ENCODE measurements around the gene NSMCE1. TPM values are rescaled to one million over a fixed set of nuclear protein-coding genes. Genes with fewer than 3 reads are reported as not detected.
A peak's percentile ranks its signal among the peaks of the same experiment; 100 is the strongest.

Gene NSMCE1
- total RNA-seq, 1 donor from 2014 or later: 21.2 TPM

DNA sequence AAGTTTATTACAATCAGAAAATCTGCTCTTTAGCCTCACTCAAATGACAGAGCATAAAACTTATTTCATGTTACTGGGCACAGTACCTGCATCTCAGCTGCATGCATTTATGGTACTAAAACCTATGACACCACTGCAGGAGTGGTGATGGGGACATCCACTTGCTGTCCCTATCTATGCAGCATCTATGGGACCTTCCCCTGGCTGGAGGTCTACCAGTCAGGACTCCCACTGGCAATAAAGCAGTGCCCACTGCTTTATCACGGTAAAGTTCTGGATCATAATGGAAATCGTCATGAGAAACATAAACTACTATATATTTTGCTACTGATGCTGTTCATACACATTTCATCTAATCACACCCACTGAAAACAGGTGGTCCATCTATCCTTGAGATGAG lies 26.2 kb downstream of the NSMCE1 start:
- DNase-seq (ENCODE audit: low spot score): no peak
- no peaks in the 10 kb centered on the region for H3K36me3 Mint-ChIP-seq (ENCODE audit: low read depth)
- peak overlapping the region; percentile 60 for H3K4me3 Mint-ChIP-seq (ENCODE audit: unreplicated experiment)
- peak overlapping the region; percentile 99 for H3K27ac Mint-ChIP-seq (ENCODE audit: unreplicated experiment)
- peaks cover 72% of the 10 kb centered on the region for H3K4me1 Mint-ChIP-seq (ENCODE audit: low read depth)
- no peaks in the 10 kb centered on the region for H3K9me3 Mint-ChIP-seq (ENCODE audit: low read depth)
- H3K27me3 Mint-ChIP-seq (ENCODE audit: low read depth): no peaks in the 10 kb centered on the region
- TF ChIP-seq, protein P1, sequence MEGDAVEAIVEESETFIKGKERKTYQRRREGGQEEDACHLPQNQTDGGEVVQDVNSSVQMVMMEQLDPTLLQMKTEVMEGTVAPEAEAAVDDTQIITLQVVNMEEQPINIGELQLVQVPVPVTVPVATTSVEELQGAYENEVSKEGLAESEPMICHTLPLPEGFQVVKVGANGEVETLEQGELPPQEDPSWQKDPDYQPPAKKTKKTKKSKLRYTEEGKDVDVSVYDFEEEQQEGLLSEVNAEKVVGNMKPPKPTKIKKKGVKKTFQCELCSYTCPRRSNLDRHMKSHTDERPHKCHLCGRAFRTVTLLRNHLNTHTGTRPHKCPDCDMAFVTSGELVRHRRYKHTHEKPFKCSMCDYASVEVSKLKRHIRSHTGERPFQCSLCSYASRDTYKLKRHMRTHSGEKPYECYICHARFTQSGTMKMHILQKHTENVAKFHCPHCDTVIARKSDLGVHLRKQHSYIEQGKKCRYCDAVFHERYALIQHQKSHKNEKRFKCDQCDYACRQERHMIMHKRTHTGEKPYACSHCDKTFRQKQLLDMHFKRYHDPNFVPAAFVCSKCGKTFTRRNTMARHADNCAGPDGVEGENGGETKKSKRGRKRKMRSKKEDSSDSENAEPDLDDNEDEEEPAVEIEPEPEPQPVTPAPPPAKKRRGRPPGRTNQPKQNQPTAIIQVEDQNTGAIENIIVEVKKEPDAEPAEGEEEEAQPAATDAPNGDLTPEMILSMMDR (IDR thresholded peaks at IDR 0.05): no peak

DNA sequence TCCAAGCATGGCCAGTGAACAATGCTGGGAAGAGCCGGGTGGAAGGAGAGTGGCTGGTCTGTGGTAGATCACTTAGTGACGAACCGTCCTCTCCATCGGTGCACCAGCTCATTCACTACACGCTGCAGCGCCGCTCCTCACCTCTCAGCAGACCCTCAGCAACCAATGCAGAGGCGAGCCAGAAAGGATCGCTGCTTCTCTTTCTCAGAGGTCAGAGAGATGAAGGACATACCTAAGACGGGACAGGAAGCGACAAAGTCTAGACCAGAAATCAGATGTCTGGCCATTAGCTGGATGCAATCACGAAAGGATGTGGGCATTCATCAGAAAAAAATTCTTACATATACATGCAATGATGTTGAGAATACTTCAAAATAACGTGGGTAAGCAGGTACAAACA lies 26.9 kb downstream of the NSMCE1 start:
- no peak for DNase-seq (ENCODE audit: low spot score)
- Mint-ChIP-seq H3K4me3 (ENCODE audit: unreplicated experiment) (peak overlapping the region; percentile 29), H3K36me3 (ENCODE audit: low read depth) (no peaks in the 10 kb centered on the region), H3K4me1 (ENCODE audit: low read depth) (peaks cover 80% of the 10 kb centered on the region), H3K27me3 (ENCODE audit: low read depth) (no peaks in the 10 kb centered on the region), H3K9me3 (ENCODE audit: low read depth) (no peaks in the 10 kb centered on the region), H3K27ac (ENCODE audit: unreplicated experiment) (peak overlapping the region; percentile 99)
- TF ChIP-seq, protein P1 (IDR thresholded peaks at IDR 0.05): no peak

DNA sequence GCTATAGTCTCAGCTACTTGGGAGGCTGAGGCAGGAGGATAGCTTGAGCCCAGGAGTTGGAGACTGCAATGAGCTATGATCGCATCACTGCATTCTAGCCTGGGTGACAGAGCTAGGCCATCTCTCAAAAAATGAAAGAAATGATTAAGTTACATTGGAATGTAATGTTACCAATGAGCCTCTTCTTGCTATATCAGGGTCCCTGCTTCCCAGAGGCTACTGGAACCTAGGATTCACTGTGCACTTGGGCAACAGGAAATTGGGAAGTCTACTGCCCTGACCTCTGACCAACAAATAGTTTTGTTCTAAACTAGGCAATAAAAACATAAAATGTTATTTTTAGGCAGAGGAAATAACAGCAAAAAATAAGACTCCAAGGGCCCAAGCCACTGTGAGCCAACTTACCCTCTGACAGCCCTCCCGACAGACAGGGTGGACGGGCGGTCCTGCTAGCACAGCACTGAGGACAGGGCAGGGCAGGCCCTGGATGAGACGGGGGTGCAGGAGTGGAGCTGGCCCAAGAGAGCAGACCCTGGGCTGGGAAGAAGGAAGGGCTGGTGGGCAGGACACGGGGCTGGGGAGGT lies 27.5 kb downstream of the NSMCE1 start:
- peaks cover 79% of the 10 kb centered on the region for H3K4me1 Mint-ChIP-seq (ENCODE audit: low read depth)
- no peaks in the 10 kb centered on the region for H3K27me3 Mint-ChIP-seq (ENCODE audit: low read depth)
- H3K27ac Mint-ChIP-seq (ENCODE audit: unreplicated experiment): peak overlapping the region; percentile 99
- H3K4me3 Mint-ChIP-seq (ENCODE audit: unreplicated experiment): peak overlapping the region; percentile 29
- no peak for DNase-seq (ENCODE audit: low spot score)
- TF ChIP-seq, protein P1 (IDR thresholded peaks at IDR 0.05): no peak
- no peaks in the 10 kb centered on the region for H3K36me3 Mint-ChIP-seq (ENCODE audit: low read depth)
- H3K9me3 Mint-ChIP-seq (ENCODE audit: low read depth): no peaks in the 10 kb centered on the region

DNA sequence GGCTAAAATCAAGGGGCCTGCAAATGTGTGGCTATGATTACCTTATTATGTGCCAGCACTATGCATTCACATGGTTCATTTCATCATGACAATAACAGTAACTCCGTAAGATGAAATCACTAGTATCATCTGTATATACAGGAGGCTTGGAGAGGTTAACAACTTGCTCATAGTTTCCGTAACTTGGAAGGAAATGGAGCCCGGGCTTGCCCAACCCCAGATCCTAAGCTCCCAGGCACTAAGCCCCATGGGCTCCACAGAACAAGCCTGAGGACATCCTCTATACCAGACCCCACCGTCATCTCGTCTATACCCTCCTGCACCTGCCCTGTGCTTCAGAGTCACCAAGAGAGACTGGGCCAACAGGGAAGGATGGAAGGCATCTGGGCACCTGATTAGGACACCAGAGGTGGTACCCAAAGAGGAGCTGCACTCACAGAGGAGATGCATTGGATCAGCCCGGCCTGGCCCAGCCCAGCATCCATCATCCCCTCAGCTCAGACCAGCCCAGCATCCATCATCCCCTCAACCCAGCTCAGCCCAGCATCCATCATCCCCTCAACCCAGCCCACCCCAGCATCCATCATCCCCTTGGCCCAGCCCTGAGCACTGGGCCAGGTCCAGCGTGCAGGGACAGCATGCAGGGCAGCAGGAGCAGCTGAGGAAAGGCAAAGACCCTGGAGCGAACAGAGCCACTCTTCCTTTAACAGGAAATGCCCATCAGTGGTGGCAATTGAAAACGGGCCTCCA lies 28.5 kb downstream of the NSMCE1 start:
- H3K4me1 Mint-ChIP-seq (ENCODE audit: low read depth): peaks cover 77% of the 10 kb centered on the region

DNA sequence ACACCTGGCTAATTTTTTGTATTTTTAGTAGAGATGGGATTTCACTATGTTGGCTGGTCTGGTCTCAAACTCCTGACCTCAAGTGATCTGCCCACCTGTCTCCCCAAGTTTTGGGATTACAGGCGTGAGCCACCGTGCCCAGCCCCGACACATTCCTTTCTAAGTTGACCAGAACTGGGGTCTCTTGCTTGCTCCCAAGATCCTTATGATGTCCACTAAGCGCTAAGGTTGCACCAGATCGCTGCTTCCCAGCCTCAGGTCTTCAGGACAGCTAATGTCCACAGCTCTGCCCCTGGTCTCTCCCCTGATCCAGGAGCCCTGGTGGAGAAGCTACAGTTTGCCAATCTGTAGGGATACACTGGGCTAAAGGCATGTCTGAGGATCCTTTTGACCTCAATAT lies 29.5 kb downstream of the NSMCE1 start:
- Mint-ChIP-seq H3K4me3 (ENCODE audit: unreplicated experiment) (no peak overlapping the region), H3K36me3 (ENCODE audit: low read depth) (no peaks in the 10 kb centered on the region), H3K27me3 (ENCODE audit: low read depth) (no peaks in the 10 kb centered on the region), H3K27ac (ENCODE audit: unreplicated experiment) (no peak overlapping the region), H3K4me1 (ENCODE audit: low read depth) (peaks cover 72% of the 10 kb centered on the region), H3K9me3 (ENCODE audit: low read depth) (no peaks in the 10 kb centered on the region)
- DNase-seq (ENCODE audit: low spot score): no peak
- TF ChIP-seq, protein P1 (IDR thresholded peaks at IDR 0.05): no peak

More for the DNA sequence above, 28.5 kb downstream of the NSMCE1 start:
- Mint-ChIP-seq H3K27ac (ENCODE audit: unreplicated experiment) (no peak overlapping the region), H3K27me3 (ENCODE audit: low read depth) (no peaks in the 10 kb centered on the region), H3K9me3 (ENCODE audit: low read depth) (no peaks in the 10 kb centered on the region), H3K36me3 (ENCODE audit: low read depth) (no peaks in the 10 kb centered on the region), H3K4me3 (ENCODE audit: unreplicated experiment) (no peak overlapping the region)
- DNase-seq (ENCODE audit: low spot score): no peak
- TF ChIP-seq, protein P1 (IDR thresholded peaks at IDR 0.05): no peak
